Left cardiac atrium (tissue), 4 donors: ENCODE measurements around the gene RUFY1. TPM values are rescaled to one million over a fixed set of nuclear protein-coding genes. Genes with fewer than 3 reads are reported as not detected.
"Not testable (repeated sequence)": the region's sequence is repeated elsewhere in the genome, so short reads cannot be mapped to it uniquely, and the experiment has no call there.

Experiments used
- ATAC-seq, 2 donors: fragments of 200-7000 bp; cut with Tn5 transposase; one replicate each; pipeline ENCODE4 v1.9.1; 2020; ENCODE audit warnings: mild to moderate bottlenecking in 2 of 2, moderate library complexity in 2 of 2
- DNase-seq: peaks from one replicate; pipeline ENCODE4 v3.0.0-alpha.2; 2020
- intact Hi-C, 2 donors: fragments of 100-400 bp; cut with DNase I; formaldehyde crosslinking; loops; one replicate each; pipeline versions ENCODE4 v1.14.1 to v1.15.1; 2022 to 2023
- long read RNA-seq: library from polyadenylated mRNA; unstranded; transcript quantifications from one replicate; pipeline ENCODE4 v2.0.0, GENCODE V29; 2021
- total RNA-seq, 2 donors: library from RNA; stranded (reverse); fragmentation: NEBNext Ultra II Directional; extraction: Animal tissue kit (Norgen Biotek cat#: 25700); gene quantifications; one replicate each; pipeline ENCODE4 v1.2.1, GENCODE V29; 2021
- donor health status: DM: no; HTN: yes; CAD: no.
- donor health status: DM: no; HTN: yes; CAD: no; lungs with severe emphysema.
- donor health status: DM: yes; HTN: yes; CAD: no.
- donor health status: Dilated cardiomyopathy.

Gene RUFY1
- 10 to 100 TPM; 22.9 to 26.3 TPM for total RNA-seq
- long read RNA-seq, partial matches to known transcripts, result 4 of 10 reads
- long read RNA-seq, other reads (novel, unspliced or antisense), result 3 of 10 reads

DNA sequence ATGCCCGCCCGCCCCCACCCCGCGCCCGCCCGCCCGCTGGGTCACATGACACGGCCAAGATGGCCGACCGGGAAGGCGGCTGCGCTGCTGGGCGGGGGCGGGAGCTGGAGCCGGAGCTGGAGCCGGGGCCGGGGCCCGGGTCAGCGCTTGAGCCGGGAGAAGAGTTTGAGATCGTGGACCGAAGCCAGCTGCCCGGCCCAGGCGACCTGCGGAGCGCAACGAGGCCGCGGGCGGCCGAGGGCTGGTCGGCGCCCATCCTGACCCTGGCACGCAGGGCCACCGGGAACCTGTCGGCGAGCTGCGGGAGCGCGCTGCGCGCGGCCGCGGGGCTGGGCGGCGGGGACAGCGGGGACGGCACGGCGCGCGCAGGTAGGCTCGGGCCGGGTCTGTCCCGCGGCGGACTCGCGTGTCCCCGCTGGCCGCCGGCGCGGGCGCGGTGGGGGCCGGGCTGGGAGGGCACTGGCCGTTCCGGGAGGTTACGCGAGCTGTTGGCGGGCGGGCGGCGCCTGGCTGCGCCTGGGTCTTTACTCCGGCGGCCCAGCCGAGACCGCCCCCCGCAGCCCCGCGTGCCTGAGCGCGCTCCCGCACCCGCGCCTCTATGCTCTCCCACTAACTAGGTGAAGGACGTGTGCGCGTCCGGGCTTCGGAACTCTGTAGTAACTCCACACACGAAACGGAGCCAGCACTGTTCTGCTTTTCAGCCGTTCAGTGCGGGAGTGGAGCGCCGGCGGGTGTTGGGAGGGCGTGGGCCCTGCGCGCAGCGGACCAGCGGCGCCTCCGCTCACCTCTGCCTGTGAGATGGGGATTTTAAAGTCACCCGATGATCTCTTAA lies at the start of gene RUFY1:
Gene RUFY1, plus strand, starts transcription at position 44 of the 832 bp plus-strand sequence. Its CDS starts 16 bp downstream, at position 60.
- ATAC-seq (peak; percentile 88 to 93), DNase-seq (peak; percentile 86)
- intact Hi-C loops, result no loop called here

DNA sequence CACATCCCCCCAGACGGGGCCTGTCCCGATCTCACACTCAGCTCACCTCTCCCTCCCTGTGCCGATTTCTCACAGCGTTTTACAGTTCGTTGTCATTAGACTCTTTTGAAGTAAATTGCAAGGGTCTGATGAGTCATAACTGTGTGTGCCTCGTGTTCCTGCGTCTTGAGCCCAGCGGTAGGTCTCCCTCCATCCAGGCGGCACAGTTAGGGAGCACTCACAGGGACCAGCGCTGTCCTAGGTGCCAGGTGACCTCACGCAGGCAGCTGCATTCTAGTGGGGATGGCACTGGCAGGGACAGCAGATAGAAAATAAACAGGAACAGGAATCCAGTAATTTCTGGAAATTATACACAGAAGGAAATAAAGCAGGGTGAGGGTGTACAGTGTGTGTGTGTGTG lies 48.4 kb upstream of the RUFY1 start:
- ATAC-seq, DNase-seq, intact Hi-C loops: not testable (repeated sequence)

DNA sequence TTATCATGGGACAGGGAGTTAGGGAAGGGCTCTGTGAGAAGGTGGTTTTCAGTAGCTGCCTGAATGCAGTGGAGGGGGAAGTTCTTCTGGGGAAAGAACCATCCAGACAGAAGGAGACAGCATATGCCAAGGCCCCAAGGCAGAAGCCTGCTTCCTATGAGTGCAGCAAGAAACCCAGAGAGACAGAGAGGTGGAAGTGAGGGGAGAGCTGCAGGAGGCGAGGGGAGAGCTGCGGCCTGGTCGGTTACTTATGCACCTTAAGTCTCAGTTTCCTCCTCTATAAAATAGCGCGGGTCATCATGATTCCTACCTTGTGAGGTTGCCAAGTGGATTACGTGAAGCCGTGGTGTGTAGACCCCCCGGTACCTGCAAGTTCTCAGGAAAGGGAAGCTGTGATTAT lies 47.9 kb upstream of the RUFY1 start:
- intact Hi-C loops, ATAC-seq, DNase-seq: not testable (repeated sequence)

- no peak for ATAC-seq
- no peak for DNase-seq
- intact Hi-C loops, result no loop called here
Observed at GRCh38 chr5:179504191-179504590, 46.2 kb upstream of the RUFY1 start.

DNA sequence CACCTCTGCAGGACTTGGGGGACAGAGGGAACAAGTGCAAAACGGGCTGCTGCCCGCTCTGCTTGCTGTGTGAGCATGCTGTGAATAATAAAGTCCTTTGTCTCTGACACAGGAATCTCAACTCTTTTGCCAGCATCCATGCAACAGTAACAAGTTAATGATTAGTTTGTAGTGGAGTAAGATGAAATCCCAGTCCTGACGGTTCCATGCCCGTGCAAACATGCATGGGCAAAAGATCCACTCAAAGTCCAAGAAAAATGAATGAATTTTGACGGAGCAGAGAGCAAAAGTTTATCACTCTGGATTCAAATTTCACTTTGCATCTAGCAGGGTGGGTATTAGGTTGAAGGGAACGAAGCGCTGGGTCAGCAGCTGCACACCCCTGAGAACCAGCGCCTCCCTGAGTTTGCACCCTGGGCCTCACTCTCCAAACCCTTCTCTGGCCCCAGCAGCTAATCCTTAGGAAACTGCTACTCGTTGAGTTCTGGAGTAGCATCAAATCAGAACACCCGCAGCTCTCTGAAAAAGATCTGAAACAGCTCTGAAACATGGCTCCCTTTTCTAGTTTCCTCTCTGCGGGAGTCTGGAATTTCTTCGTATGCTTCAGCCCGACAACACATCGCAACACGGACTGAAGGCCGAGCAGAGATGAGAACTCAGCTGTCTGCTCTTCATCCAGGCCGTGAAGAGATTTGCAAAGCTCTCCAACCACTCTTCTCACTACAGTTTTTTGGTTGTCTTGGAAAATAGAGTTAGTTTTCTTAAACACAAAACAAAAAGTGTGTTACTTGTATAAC lies 45.6 kb upstream of the RUFY1 start:
- intact Hi-C loops, result no loop called here
- DNase-seq (no peak), ATAC-seq (no peak)

GRCh38 chr5:179505636-179506261 lies 44.6 kb upstream of the RUFY1 start:
- DNase-seq, result no peak
- intact Hi-C loops, result no loop called here
- ATAC-seq, result no peak

DNA sequence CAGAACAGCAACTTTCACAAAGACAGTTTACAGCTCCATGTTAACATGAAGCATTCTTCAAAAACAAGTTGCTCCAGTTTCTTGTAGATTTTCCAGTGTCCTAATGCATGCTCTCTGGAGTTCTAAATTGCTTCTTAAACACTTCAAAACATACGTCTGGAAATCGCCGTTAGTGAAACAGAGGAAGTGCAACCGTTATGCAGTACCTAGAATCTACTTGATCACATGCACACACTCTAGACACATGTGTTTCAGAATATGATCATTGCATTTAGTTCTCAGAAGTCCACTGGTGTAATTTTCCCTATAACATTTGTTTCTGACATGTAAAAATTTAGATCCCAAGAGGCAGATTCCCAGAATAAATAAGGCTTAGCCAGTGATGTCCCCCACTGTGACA lies 41.1 kb upstream of the RUFY1 start:
- ATAC-seq (no peak), DNase-seq (no peak)
- intact Hi-C loops, result no loop called here

GRCh38 chr5:179509845-179510244 lies 40.5 kb upstream of the RUFY1 start:
- ATAC-seq (no peak), DNase-seq (no peak)
- intact Hi-C loops, result no loop called here

DNA sequence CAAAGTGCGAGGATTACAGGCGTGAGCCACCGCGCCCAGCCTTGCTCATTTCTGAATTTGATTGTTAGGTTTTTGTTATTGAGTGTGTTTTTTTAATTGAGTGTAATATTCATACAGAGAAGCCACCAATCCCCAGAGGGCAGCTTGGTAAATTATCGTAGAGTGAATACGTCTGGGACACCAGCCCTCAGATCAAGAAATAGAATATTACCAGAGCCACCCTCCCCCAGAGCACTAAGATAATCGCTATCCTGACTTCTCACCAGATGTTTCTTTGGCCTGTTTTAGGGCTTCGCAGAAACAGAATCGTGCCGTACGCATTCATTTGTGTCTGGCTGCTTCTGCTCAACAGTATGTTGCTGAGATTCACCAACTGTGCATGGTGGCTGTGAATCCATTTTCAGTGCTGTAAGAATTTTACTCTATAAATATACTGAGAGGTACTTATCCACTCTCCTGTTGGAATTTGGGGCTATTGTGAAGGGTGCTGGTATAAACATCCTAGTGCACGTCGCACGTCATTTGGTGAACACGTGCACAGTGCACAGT lies 37.8 kb upstream of the RUFY1 start:
- intact Hi-C loops, result no loop called here
- no peak for ATAC-seq
- no peak for DNase-seq

DNA sequence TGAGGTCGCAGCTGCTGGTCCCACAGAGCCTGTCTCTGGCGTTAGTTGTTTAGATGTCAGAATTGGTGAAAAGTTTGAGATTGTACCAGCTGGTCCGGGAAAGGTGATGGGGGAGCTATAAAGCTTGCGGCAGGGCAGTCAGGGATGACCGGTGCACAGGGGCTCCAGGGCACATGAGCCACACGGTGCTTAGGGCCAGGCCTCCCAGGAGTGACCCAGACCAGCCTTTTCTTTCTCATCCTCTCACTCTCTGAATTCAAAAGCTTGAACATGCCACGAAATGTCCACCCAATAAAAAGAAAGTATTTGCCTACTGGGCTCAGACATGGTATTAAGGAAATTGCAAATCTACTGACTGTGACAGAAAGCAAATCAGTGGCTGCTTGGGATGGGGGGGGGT lies 34.9 kb upstream of the RUFY1 start:
- ATAC-seq, DNase-seq, intact Hi-C loops: not testable (repeated sequence)

GRCh38 chr5:179516221-179516620 lies 34.1 kb upstream of the RUFY1 start:
- DNase-seq, result no peak
- intact Hi-C loops, result no loop called here
- ATAC-seq, result no peak

- ATAC-seq, intact Hi-C loops, DNase-seq: not testable (repeated sequence)
Observed at GRCh38 chr5:179517746-179518145, 32.6 kb upstream of the RUFY1 start.

DNA sequence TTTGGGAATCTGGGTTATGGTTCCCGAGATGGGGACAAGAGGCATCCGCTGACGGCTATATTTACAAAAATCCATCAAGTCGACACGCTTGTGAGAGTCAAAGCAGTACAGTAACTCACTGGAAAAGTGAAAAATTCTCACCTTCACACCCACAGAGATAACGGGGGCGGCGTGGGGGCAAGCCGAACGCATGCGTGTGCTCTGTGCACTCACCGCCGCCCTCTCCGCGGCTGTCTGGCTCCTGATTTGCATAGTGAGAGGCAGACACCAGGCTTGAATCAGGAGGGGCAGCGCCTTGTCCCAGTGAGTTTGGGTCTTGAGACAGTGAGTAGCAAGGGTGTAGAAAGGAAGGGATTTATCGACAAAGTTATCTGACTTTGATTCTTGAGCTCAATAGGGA lies 32.0 kb upstream of the RUFY1 start:
- not testable (repeated sequence) for DNase-seq

GRCh38 chr5:179519416-179520070 lies 30.8 kb upstream of the RUFY1 start:
- ATAC-seq, DNase-seq, intact Hi-C loops: not testable (repeated sequence)

More for the DNA sequence above, 32.0 kb upstream of the RUFY1 start:
- ATAC-seq, intact Hi-C loops: not testable (repeated sequence)

DNA sequence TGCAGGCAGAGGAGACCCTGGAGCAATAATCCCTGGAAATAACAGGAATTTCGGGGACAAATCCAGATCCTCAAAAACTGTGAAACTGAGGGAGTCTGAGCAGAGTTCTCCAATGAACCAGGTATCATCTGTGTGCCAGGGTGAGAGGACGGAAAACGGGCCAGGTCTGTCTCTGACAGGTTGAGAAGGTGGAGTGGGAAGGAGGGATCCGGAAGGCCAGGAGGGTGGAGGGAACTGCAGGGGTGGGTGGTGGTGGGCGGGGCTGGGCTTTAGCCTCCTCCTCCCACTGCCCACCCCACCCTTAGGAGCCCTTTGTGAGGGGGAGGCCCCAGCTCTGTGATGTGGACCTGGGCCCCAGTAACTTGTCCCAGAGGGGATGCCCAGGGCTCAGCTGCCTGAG lies 28.2 kb upstream of the RUFY1 start:
- DNase-seq, ATAC-seq, intact Hi-C loops: not testable (repeated sequence)

DNA sequence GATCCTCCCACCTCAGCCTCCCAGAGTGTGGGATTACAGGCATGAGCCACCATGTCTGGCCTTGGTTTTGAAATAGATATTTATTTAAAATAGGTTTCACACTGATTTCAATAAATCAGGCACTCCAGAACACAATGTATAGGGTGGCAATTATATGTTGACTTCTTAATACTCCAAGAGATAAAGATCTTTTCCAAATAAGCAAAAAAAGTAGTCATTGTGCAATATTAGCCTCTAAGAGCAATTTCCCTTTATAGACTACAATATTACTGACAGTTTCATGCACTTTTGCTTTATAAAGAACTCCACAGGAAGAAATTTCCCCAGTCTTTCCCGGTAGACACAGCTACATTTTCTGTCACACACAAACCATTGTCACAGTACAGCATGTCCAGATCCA lies 23.4 kb upstream of the RUFY1 start:
- DNase-seq, result no peak
- ATAC-seq, result no peak
- intact Hi-C loops, result no loop called here

DNA sequence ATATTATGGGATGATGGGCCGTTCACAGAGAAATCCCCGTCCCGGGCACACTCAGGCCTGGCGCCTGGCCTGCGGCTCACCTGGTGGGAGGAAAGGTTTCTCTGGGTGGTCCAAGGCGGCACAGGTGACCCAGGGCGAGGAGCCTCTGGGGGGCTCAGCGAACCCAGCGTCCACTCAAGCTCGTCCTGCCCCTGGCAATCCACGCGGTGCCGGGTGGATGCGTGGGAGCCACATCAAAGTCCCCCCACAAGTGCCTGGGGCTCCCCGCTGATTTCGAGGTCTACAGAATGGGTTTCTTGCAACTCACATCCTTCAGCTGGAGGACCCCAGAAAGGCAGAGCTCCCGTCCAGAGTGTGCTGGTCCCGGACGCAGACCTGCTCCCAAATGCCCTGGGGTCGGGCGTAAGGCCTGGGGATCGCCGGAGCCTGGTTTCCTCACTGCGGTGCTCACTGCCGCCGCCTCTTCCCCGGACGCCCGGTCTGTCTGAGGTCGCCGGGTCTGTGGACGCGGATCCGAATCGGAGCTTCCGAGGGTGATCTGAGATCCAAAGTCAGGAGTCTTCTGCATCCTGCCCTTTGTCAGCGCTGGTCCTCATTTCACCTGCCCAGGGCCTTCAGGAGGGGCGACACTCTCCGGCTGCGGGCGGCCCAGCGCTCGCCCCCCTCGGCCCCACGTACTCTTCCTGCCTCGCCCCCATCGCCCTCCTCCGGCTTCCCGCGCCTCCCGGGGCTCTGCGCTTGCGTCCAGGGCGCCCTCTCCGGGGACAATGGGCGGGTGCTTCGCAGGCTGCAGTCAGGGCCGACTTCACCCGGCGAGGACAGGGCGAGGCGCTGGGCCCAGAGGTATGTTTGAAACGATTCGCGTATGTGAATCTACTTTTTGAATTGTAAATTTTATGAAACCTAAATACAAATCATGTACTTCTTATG lies 20.0 kb upstream of the RUFY1 start:
- intact Hi-C loops, result no loop called here
- ATAC-seq (peak; percentile 95 to 97), DNase-seq (peak; percentile 79)

GRCh38 chr5:179533024-179533423 lies 17.3 kb upstream of the RUFY1 start:
- intact Hi-C loops, result no loop called here
- DNase-seq, result no peak

More at GRCh38 chr5:179533024-179533423, 17.3 kb upstream of the RUFY1 start:
- no peak for ATAC-seq
